HepG2 (cell line): ENCODE results near the gene LATS2. TPM values are rescaled to one million over a fixed set of nuclear protein-coding genes. Genes with fewer than 3 reads are reported as not detected.

ENCODE experiments used
- ATAC-seq: fragments of 200-7000 bp; cut with Tn5 transposase; 3 replicates; pipeline ENCODE4 v1.9.1; 2020; ENCODE audit warnings: mild to moderate bottlenecking, moderate library complexity
- BruUV-seq: library from RNA; stranded (reverse); fragments of 400-500 nt; replicated peaks from 2 replicates; lab custom pipeline; 2021; lab: Mats Ljungman, UMichigan
- CTCF ChIA-PET: fragments of 300-600 bp; formaldehyde crosslinking; extraction: SDS; loops from one replicate; lab custom pipeline; 2021; ENCODE audit warnings: low total read pairs, inconsistent platforms, low intra/inter-chr PET ratio; lab: Yijun Ruan, JAX
- POLR2A ChIA-PET: fragments of 350-600 bp; sonication (Branson Sonifier 250); formaldehyde crosslinking; loops from one replicate; lab custom pipeline; 2020; ENCODE audit warnings: antibody characterized with exemption, inconsistent platforms; lab: Yijun Ruan, JAX
- DNase-seq: peaks from one replicate; pipeline ENCODE4 v3.0.0-alpha.2; 2015; ENCODE audit warnings: low spot score
- FAIRE-seq: peaks from 3 replicates; lab custom pipeline; 2011; peaks lifted over from hg19 to GRCh38; lab: Jason Lieb, UNC
- H2AFZ ChIP-seq: one replicate; pipeline ENCODE4 v1.6.1; 2011; ENCODE audit warnings: low read length, inconsistent platforms
- H3K27ac ChIP-seq: fragments of 300-600 bp; 3 replicates; pipeline ENCODE4 v1.8.0; 2011; ENCODE audit warnings: mixed run types, mild to moderate bottlenecking, mixed read lengths, low read length, inconsistent platforms; ENCODE audit not compliant: insufficient read depth; ENCODE audit errors: extremely low read length
- H3K27me3 ChIP-seq, 2 experiments: fragments of 200-600 bp in 1 of 2; 2 replicates in 1 of 2; 3 replicates in 1 of 2; pipeline versions ENCODE4 v1.6.0 to v1.8.0; 2011; ENCODE audit warnings: low read length in 2 of 2, mild to moderate bottlenecking in 2 of 2, moderate library complexity in 2 of 2, inconsistent platforms in 1 of 2; ENCODE audit not compliant: insufficient read depth in 2 of 2, control insufficient read depth in 1 of 2
- H3K36me3 ChIP-seq, 2 experiments: fragments of 200-600 bp in 1 of 2; replicated peaks in 1 of 2; 2 replicates in 1 of 2; 3 replicates in 1 of 2; pipeline versions ENCODE4 v1.5.1 to v1.8.0; 2011; ENCODE audit warnings: low read length in 2 of 2, inconsistent platforms in 1 of 2; ENCODE audit not compliant: insufficient read depth in 2 of 2, control insufficient read depth in 1 of 2
- H3K4me1 ChIP-seq: 2 replicates; pipeline ENCODE4 v1.5.1; 2012; ENCODE audit warnings: low read length, inconsistent platforms; ENCODE audit not compliant: insufficient read depth
- H3K4me2 ChIP-seq: 2 replicates; pipeline ENCODE4 v1.6.0; 2011; ENCODE audit warnings: low read depth, low read length, inconsistent platforms
- H3K4me3 ChIP-seq, 3 experiments: fragments of 200-600 bp in 1 of 3; sonication (generic), shearing (Covaris generic) in 1 of 3; replicated peaks in 1 of 3; 2 replicates each; pipeline ENCODE4 v1.5.1; 2011 to 2016; ENCODE audit warnings: low read length in 3 of 3, inconsistent platforms in 2 of 3, low read depth in 2 of 3, mild to moderate bottlenecking in 2 of 3, control low read depth in 1 of 3, mixed read lengths in 1 of 3; ENCODE audit not compliant: insufficient read depth in 1 of 3
- H3K79me2 ChIP-seq: one replicate; pipeline ENCODE4 v1.6.1; 2011; ENCODE audit warnings: low read length, inconsistent platforms; ENCODE audit not compliant: insufficient read depth
- H3K9ac ChIP-seq: 2 replicates; pipeline ENCODE4 v1.6.0; 2011; ENCODE audit warnings: mild to moderate bottlenecking, low read depth, low read length, inconsistent platforms; ENCODE audit not compliant: insufficient read depth
- H3K9me3 ChIP-seq: 2 replicates; pipeline ENCODE4 v1.5.1; 2012; ENCODE audit warnings: mild to moderate bottlenecking, low read length
- H4K20me1 ChIP-seq: 2 replicates; pipeline ENCODE4 v1.6.0; 2011; ENCODE audit warnings: inconsistent platforms, mild to moderate bottlenecking, low read length, moderate library complexity; ENCODE audit not compliant: insufficient read depth
- EP300 ChIP-seq, 3 experiments: sonication (generic) in 1 of 3; formaldehyde crosslinking in 1 of 3; IDR thresholded peaks; 2 replicates each; pipeline versions ENCODE4 v1.5.1 to v1.6.1; 2011 to 2020; ENCODE audit warnings: low read depth in 2 of 3, low read length in 2 of 3, borderline replicate concordance in 1 of 3, improper control_type of control experiment in 1 of 3, mild to moderate bottlenecking in 1 of 3, missing genetic modification reagents in 1 of 3, moderate library complexity in 1 of 3
- RFX5 ChIP-seq: IDR thresholded peaks from 2 replicates; pipeline ENCODE4 v1.6.1; 2011; ENCODE audit warnings: low read depth, low read length, improper control_type of control experiment
- ZNF547 ChIP-seq: sonication (generic); formaldehyde crosslinking; IDR thresholded peaks from 2 replicates; pipeline ENCODE4 v1.5.1; 2020; ENCODE audit warnings: mild to moderate bottlenecking, missing genetic modification reagents
- WGBS: methylation state at CpG from one replicate; pipeline ENCODE4 v1.1.6; 2017; ENCODE audit warnings: low lambda C conversion rate; 5-methylcytosine and 5-hydroxymethylcytosine counted together
- in situ Hi-C: cut with HindIII; loops from 2 replicates; pipeline ENCODE4 v1.10.0; 2017; ENCODE audit warnings: low pct_unique_long_range_greater_than_20kb; ENCODE audit not compliant: extremely low pct_ligation_motif_present
- intact Hi-C: fragments of 100-400 bp; cut with micrococcal nuclease; formaldehyde crosslinking; loops from one replicate; pipeline ENCODE4 v1.10.0; 2022; ENCODE audit not compliant: unreplicated experiment
- polyA plus RNA-seq, 8 experiments: library from polyadenylated mRNA; depleted of rRNA in 3 of 8; stranded (reverse) in 7 of 8; unstranded in 1 of 8; fragments of >200 nt; fragmentation: Illumina TruSeq in 4 of 8; extraction: Trizol in 4 of 8; gene quantifications; 2 replicates each; pipeline versions ENCODE4 v1.2.1 to v1.2.3, GENCODE V29; 2011 to 2016; ENCODE audit warnings: low read depth in 4 of 8, missing spikeins in 1 of 8, mixed read lengths in 1 of 8; ENCODE audit not compliant: insufficient read depth in 1 of 8
- total RNA-seq, 5 experiments: library from RNA; depleted of rRNA; stranded (reverse); fragments of >200 nt; fragmentation: Illumina TruSeq; extraction: Trizol; gene quantifications; 2 replicates each; pipeline ENCODE4 v1.2.3, GENCODE V29; 2016; ENCODE audit warnings: low read depth in 1 of 5
- TF ChIP-seq, protein P1 (sequence below): sonication (generic); formaldehyde crosslinking; IDR thresholded peaks from 2 replicates; pipeline ENCODE4 v1.8.0; 2022; ENCODE audit warnings: mild to moderate bottlenecking, missing genetic modification reagents
- TF ChIP-seq, protein P2 (sequence below): sonication (generic); formaldehyde crosslinking; IDR thresholded peaks from 2 replicates; pipeline ENCODE4 v1.5.0; 2020; ENCODE audit warnings: mild to moderate bottlenecking, missing genetic modification reagents, borderline replicate concordance
- TF ChIP-seq, protein P3 (sequence below): sonication (generic); formaldehyde crosslinking; IDR thresholded peaks from 2 replicates; pipeline ENCODE4 v1.4.0; 2020; ENCODE audit warnings: missing genetic modification reagents
- TF ChIP-seq, protein P4 (sequence below): sonication (generic); formaldehyde crosslinking; IDR thresholded peaks from 2 replicates; pipeline ENCODE4 v1.8.1; 2023; ENCODE audit warnings: mild to moderate bottlenecking, missing genetic modification reagents, borderline replicate concordance
- TF ChIP-seq, protein P5 (sequence below): sonication (generic); formaldehyde crosslinking; IDR thresholded peaks from 2 replicates; pipeline ENCODE4 v1.4.0; 2020; ENCODE audit warnings: missing genetic modification reagents
- TF ChIP-seq, protein P6 (sequence below): sonication (generic); formaldehyde crosslinking; conservative IDR thresholded peaks from 2 replicates; pipeline ENCODE4 v1.8.0; 2022; ENCODE audit warnings: low read depth, missing genetic modification reagents

LATS2 gene
- total and polyA plus RNA-seq, 2 of the 13 experiments (the other 11 are each of a cell fraction or from before 2014, with no cell fraction given): 7.3 to 8.5 TPM

DNA sequence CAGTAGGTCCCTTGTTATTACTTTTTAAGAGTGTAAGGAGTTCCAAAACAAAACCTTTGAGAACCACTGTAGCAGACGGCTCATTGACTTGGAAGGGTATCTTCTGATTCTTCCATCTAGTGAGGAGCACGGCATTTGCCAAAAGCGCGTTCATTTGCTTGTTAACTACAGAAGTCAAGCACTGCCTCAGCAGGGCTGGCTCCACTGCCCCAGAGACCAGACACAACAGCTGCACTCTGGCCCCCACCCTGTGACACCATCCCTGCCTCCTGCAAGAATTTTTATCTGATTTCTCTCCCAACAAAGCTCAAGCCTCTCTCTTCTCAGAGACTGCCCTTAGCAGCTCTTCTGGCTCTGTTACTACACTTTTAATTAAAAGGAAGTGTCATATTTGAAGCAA, 138.1 kb downstream of the LATS2 start:
- no peak overlapping the region for H3K27ac ChIP-seq
- POLR2A ChIA-PET: no interaction called here
- ATAC-seq (peak; percentile 31; the same call in 2 of the 3 replicates), DNase-seq (no peak), FAIRE-seq (no peak)
- WGBS: 46% methylated on average over 4 of the region's 4 CpGs
- H3K36me3 ChIP-seq: no peaks in the 10 kb centered on the region
- H3K79me2 ChIP-seq: no peaks in the 10 kb centered on the region
- intact Hi-C loops: loop anchor here (5.0 to 10.0 kb wide), 3 partner anchors 58 to 741 kb away; no protein-coding TSS in a partner anchor
- H2AFZ ChIP-seq: peak overlapping the region; percentile 54
- no peak overlapping the region for H3K4me3 ChIP-seq
- H3K4me1 ChIP-seq: peaks cover 31% of the 10 kb centered on the region
- H3K9ac ChIP-seq: no peak overlapping the region
- CTCF ChIA-PET: no interaction called here
- H4K20me1 ChIP-seq: no peaks in the 10 kb centered on the region
- H3K4me2 ChIP-seq: 0 out of 2 replicates have a peak overlapping the region, but pooled peaks have one; percentile 24
- in situ Hi-C loops: loop anchor here (10.0 kb wide), 2 partner anchors 218 to 738 kb away; partner anchors contain the start of gene IL17D
- no peaks in the 10 kb centered on the region for H3K27me3 ChIP-seq
- BruUV-seq: no TSS peak
- no peaks in the 10 kb centered on the region for H3K9me3 ChIP-seq
- TF ChIP-seq, protein P1, sequence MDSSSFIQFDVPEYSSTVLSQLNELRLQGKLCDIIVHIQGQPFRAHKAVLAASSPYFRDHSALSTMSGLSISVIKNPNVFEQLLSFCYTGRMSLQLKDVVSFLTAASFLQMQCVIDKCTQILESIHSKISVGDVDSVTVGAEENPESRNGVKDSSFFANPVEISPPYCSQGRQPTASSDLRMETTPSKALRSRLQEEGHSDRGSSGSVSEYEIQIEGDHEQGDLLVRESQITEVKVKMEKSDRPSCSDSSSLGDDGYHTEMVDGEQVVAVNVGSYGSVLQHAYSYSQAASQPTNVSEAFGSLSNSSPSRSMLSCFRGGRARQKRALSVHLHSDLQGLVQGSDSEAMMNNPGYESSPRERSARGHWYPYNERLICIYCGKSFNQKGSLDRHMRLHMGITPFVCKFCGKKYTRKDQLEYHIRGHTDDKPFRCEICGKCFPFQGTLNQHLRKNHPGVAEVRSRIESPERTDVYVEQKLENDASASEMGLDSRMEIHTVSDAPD (CRISPR knock-in tag): no peak
- TF ChIP-seq, protein P2, sequence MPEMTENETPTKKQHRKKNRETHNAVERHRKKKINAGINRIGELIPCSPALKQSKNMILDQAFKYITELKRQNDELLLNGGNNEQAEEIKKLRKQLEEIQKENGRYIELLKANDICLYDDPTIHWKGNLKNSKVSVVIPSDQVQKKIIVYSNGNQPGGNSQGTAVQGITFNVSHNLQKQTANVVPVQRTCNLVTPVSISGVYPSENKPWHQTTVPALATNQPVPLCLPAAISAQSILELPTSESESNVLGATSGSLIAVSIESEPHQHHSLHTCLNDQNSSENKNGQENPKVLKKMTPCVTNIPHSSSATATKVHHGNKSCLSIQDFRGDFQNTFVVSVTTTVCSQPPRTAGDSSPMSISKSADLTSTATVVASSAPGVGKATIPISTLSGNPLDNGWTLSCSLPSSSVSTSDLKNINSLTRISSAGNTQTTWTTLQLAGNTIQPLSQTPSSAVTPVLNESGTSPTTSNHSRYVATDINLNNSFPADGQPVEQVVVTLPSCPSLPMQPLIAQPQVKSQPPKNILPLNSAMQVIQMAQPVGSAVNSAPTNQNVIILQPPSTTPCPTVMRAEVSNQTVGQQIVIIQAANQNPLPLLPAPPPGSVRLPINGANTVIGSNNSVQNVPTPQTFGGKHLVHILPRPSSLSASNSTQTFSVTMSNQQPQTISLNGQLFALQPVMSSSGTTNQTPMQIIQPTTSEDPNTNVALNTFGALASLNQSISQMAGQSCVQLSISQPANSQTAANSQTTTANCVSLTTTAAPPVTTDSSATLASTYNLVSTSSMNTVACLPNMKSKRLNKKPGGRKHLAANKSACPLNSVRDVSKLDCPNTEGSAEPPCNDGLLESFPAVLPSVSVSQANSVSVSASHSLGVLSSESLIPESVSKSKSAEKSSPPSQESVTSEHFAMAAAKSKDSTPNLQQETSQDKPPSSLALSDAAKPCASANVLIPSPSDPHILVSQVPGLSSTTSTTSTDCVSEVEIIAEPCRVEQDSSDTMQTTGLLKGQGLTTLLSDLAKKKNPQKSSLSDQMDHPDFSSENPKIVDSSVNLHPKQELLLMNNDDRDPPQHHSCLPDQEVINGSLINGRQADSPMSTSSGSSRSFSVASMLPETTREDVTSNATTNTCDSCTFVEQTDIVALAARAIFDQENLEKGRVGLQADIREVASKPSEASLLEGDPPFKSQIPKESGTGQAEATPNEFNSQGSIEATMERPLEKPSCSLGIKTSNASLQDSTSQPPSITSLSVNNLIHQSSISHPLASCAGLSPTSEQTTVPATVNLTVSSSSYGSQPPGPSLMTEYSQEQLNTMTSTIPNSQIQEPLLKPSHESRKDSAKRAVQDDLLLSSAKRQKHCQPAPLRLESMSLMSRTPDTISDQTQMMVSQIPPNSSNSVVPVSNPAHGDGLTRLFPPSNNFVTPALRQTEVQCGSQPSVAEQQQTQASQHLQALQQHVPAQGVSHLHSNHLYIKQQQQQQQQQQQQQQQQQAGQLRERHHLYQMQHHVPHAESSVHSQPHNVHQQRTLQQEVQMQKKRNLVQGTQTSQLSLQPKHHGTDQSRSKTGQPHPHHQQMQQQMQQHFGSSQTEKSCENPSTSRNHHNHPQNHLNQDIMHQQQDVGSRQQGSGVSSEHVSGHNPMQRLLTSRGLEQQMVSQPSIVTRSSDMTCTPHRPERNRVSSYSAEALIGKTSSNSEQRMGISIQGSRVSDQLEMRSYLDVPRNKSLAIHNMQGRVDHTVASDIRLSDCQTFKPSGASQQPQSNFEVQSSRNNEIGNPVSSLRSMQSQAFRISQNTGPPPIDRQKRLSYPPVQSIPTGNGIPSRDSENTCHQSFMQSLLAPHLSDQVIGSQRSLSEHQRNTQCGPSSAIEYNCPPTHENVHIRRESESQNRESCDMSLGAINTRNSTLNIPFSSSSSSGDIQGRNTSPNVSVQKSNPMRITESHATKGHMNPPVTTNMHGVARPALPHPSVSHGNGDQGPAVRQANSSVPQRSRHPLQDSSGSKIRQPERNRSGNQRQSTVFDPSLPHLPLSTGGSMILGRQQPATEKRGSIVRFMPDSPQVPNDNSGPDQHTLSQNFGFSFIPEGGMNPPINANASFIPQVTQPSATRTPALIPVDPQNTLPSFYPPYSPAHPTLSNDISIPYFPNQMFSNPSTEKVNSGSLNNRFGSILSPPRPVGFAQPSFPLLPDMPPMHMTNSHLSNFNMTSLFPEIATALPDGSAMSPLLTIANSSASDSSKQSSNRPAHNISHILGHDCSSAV (CRISPR knock-in tag): no peak
- TF ChIP-seq, protein P3, sequence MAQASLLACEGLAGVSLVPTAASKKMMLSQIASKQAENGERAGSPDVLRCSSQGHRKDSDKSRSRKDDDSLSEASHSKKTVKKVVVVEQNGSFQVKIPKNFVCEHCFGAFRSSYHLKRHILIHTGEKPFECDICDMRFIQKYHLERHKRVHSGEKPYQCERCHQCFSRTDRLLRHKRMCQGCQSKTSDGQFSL (CRISPR knock-in tag): no peak
- TF ChIP-seq, protein P4, sequence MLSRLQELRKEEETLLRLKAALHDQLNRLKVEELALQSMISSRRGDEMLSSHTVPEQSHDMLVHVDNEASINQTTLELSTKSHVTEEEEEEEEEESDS (CRISPR knock-in tag): no peak
- TF ChIP-seq ZNF547 (CRISPR knock-in tag) (no peak), EP300 (IDR thresholded peaks at IDR 0.05; ENCODE audit: low read depth in 2 of 2, low read length in 2 of 2) (no peak), EP300 (CRISPR knock-in tag; IDR thresholded peaks at IDR 0.05; ENCODE audit: borderline replicate concordance) (no peak), RFX5 (no peak)
- TF ChIP-seq, protein P5, sequence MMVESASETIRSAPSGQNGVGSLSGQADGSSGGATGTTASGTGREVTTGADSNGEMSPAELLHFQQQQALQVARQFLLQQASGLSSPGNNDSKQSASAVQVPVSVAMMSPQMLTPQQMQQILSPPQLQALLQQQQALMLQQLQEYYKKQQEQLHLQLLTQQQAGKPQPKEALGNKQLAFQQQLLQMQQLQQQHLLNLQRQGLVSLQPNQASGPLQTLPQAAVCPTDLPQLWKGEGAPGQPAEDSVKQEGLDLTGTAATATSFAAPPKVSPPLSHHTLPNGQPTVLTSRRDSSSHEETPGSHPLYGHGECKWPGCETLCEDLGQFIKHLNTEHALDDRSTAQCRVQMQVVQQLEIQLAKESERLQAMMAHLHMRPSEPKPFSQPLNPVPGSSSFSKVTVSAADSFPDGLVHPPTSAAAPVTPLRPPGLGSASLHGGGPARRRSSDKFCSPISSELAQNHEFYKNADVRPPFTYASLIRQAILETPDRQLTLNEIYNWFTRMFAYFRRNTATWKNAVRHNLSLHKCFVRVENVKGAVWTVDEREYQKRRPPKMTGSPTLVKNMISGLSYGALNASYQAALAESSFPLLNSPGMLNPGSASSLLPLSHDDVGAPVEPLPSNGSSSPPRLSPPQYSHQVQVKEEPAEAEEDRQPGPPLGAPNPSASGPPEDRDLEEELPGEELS (CRISPR knock-in tag): no peak
- TF ChIP-seq, protein P6, sequence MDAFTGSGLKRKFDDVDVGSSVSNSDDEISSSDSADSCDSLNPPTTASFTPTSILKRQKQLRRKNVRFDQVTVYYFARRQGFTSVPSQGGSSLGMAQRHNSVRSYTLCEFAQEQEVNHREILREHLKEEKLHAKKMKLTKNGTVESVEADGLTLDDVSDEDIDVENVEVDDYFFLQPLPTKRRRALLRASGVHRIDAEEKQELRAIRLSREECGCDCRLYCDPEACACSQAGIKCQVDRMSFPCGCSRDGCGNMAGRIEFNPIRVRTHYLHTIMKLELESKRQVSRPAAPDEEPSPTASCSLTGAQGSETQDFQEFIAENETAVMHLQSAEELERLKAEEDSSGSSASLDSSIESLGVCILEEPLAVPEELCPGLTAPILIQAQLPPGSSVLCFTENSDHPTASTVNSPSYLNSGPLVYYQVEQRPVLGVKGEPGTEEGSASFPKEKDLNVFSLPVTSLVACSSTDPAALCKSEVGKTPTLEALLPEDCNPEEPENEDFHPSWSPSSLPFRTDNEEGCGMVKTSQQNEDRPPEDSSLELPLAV (CRISPR knock-in tag): no peak
